Suprapubic skin (tissue), 3 donors: ENCODE data around the gene PAK6.

ENCODE experiments used
- POLR2A ChIP-seq, 2 donors: fragments of 450-650 bp; IDR thresholded peaks; one replicate each; pipeline ENCODE4 v1.6.1; 2017; ENCODE audit warnings: antibody characterized with exemption in 2 of 2, mild to moderate bottlenecking in 2 of 2, moderate library complexity in 2 of 2
- TF ChIP-seq, protein P1 (sequence below), 2 donors: fragments of 200-600 bp in 1 of 2; fragments of 450-650 bp in 1 of 2; sonication (generic) in 1 of 2; IDR thresholded peaks; one replicate each; pipeline ENCODE4 v1.5.1; 2016 to 2019; ENCODE audit warnings: antibody characterized with exemption in 2 of 2, mild to moderate bottlenecking in 1 of 2, moderate library complexity in 1 of 2

DNA sequence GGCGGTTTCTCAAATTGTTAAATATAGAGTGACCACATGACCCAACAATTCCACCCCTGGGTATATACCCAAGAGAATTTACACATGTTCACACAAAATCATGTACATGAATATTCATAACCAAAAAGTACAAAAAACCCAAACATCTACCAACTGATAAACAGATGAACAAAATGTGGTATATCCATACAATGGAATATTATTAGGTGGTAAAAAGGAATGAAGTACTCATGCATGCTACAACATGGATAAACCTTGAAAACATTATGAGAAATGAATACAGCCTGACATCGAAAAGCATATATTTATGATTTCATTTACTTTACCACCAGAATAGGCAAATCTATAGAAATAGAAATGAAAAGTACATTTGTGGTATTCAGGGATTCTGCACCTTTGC lies 61.5 kb downstream of the PAK6 start:
- TF ChIP-seq, protein P1, sequence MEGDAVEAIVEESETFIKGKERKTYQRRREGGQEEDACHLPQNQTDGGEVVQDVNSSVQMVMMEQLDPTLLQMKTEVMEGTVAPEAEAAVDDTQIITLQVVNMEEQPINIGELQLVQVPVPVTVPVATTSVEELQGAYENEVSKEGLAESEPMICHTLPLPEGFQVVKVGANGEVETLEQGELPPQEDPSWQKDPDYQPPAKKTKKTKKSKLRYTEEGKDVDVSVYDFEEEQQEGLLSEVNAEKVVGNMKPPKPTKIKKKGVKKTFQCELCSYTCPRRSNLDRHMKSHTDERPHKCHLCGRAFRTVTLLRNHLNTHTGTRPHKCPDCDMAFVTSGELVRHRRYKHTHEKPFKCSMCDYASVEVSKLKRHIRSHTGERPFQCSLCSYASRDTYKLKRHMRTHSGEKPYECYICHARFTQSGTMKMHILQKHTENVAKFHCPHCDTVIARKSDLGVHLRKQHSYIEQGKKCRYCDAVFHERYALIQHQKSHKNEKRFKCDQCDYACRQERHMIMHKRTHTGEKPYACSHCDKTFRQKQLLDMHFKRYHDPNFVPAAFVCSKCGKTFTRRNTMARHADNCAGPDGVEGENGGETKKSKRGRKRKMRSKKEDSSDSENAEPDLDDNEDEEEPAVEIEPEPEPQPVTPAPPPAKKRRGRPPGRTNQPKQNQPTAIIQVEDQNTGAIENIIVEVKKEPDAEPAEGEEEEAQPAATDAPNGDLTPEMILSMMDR (IDR thresholded peaks at IDR 0.05): no peak
- TF ChIP-seq POLR2A (IDR thresholded peaks at IDR 0.05): no peak
